DOHH2 (cell line): ENCODE results near the gene TTC7B.

ENCODE experiments used
- H3F3A ChIP-seq: fragments of 200-600 bp; sonication (generic), shearing (Covaris generic); 2 replicates; pipeline ENCODE4 v1.6.0; 2016; ENCODE audit warnings: antibody characterized with exemption, mild to moderate bottlenecking; ENCODE audit not compliant: control insufficient read depth, insufficient read depth
- H3K27ac ChIP-seq: fragments of 200-600 bp; sonication (generic); 2 replicates; pipeline ENCODE4 v1.5.1; 2014; ENCODE audit warnings: low read depth, mild to moderate bottlenecking, low read length, moderate library complexity
- H3K27me3 ChIP-seq: fragments of 200-600 bp; sonication (generic); 2 replicates; pipeline ENCODE4 v1.6.1; 2014; ENCODE audit warnings: mild to moderate bottlenecking, low read length, mixed read lengths; ENCODE audit not compliant: control insufficient read depth
- H3K36me3 ChIP-seq: fragments of 200-600 bp; sonication (generic); 2 replicates; pipeline ENCODE4 v1.6.1; 2014; ENCODE audit warnings: mild to moderate bottlenecking, low read length, moderate library complexity, mixed read lengths; ENCODE audit not compliant: control insufficient read depth
- H3K4me1 ChIP-seq: fragments of 200-600 bp; sonication (generic); 2 replicates; pipeline ENCODE4 v1.6.1; 2014; ENCODE audit warnings: mild to moderate bottlenecking, low read length, mixed read lengths; ENCODE audit not compliant: control insufficient read depth
- H3K4me2 ChIP-seq: fragments of 200-600 bp; sonication (generic); 2 replicates; pipeline ENCODE4 v1.6.0; 2014; ENCODE audit warnings: mild to moderate bottlenecking, low read length, moderate library complexity
- H3K4me3 ChIP-seq: fragments of 200-600 bp; sonication (generic); 2 replicates; pipeline ENCODE4 v1.5.1; 2014; ENCODE audit warnings: mild to moderate bottlenecking, low read length, mixed read lengths
- H3K79me2 ChIP-seq: fragments of 200-600 bp; sonication (generic); 2 replicates; pipeline ENCODE4 v1.6.1; 2014; ENCODE audit warnings: mild to moderate bottlenecking, low read length, mixed read lengths; ENCODE audit not compliant: control insufficient read depth
- H3K9me2 ChIP-seq: fragments of 200-600 bp; sonication (generic); replicated peaks from 2 replicates; pipeline ENCODE4 v1.6.1; 2014; ENCODE audit warnings: mild to moderate bottlenecking, low read length, mixed read lengths; ENCODE audit not compliant: control insufficient read depth
- H3K9me3 ChIP-seq: fragments of 200-600 bp; sonication (generic); 2 replicates; pipeline ENCODE4 v1.6.1; 2014; ENCODE audit warnings: antibody characterized with exemption, low read length, mixed read lengths; ENCODE audit not compliant: control insufficient read depth, insufficient read depth
- H4K20me1 ChIP-seq: fragments of 200-600 bp; sonication (generic); 2 replicates; pipeline ENCODE4 v1.6.0; 2014; ENCODE audit warnings: low read depth, mild to moderate bottlenecking, antibody characterized with exemption, low read length, moderate library complexity; ENCODE audit not compliant: control insufficient read depth, insufficient read depth
- EZH2phosphoT487 ChIP-seq: fragments of 200-600 bp; sonication (generic); IDR thresholded peaks from 2 replicates; pipeline ENCODE4 v1.6.1; 2017; ENCODE audit warnings: borderline replicate concordance, mild to moderate bottlenecking, antibody characterized with exemption, low read length, moderate library complexity, mixed read lengths
- TF ChIP-seq, protein P1 (sequence below): fragments of 200-600 bp; sonication (generic); IDR thresholded peaks from one replicate; pipeline ENCODE4 v1.5.1; 2014; ENCODE audit warnings: antibody characterized with exemption, mild to moderate bottlenecking, low read depth, low read length; ENCODE audit not compliant: poor library complexity, severe bottlenecking

Gene TTC7B

DNA sequence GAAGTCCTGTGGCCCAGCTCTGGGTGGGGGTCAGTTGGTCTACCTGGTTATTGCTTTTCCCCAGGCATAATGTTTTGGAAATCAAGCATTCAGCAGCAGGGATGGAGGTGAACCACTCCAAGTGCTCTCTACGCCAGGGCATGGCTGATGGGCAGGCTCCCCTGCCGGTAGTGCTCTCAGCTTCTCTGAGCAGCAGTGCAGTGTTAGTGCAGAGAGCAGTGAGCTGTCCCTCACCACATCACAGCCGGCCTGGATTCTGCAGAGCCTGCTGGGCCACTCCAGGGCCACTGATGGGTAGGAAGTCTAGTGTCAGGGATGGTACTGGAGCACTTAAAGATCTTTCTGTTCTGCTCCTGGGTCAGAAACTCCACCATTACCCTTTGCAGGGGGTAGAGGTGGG lies 268.3 kb downstream of the TTC7B start:
- no peak overlapping the region for H3K4me2 ChIP-seq
- TF ChIP-seq EZH2phosphoT487: no peak
- TF ChIP-seq, protein P1, sequence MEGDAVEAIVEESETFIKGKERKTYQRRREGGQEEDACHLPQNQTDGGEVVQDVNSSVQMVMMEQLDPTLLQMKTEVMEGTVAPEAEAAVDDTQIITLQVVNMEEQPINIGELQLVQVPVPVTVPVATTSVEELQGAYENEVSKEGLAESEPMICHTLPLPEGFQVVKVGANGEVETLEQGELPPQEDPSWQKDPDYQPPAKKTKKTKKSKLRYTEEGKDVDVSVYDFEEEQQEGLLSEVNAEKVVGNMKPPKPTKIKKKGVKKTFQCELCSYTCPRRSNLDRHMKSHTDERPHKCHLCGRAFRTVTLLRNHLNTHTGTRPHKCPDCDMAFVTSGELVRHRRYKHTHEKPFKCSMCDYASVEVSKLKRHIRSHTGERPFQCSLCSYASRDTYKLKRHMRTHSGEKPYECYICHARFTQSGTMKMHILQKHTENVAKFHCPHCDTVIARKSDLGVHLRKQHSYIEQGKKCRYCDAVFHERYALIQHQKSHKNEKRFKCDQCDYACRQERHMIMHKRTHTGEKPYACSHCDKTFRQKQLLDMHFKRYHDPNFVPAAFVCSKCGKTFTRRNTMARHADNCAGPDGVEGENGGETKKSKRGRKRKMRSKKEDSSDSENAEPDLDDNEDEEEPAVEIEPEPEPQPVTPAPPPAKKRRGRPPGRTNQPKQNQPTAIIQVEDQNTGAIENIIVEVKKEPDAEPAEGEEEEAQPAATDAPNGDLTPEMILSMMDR: no peak
- no peak overlapping the region for H3K4me3 ChIP-seq

GRCh38 chr14:90547250-90547649 lies 269.0 kb downstream of the TTC7B start:
- H3K4me1 ChIP-seq: no peaks in the 10 kb centered on the region
- no peaks in the 10 kb centered on the region for H3K79me2 ChIP-seq
- H3K4me3 ChIP-seq: no peak overlapping the region
- no peaks in the 10 kb centered on the region for H3K9me2 ChIP-seq
- H3F3A ChIP-seq: no peaks in the 10 kb centered on the region
- TF ChIP-seq, protein P1: no peak
- TF ChIP-seq EZH2phosphoT487: no peak
- no peaks in the 10 kb centered on the region for H3K36me3 ChIP-seq
- H3K27me3 ChIP-seq: no peaks in the 10 kb centered on the region
- H3K27ac ChIP-seq: no peak overlapping the region
- H3K4me2 ChIP-seq: no peak overlapping the region
- no peaks in the 10 kb centered on the region for H4K20me1 ChIP-seq
- no peaks in the 10 kb centered on the region for H3K9me3 ChIP-seq

More for the DNA sequence above, 268.3 kb downstream of the TTC7B start:
- Histone ChIP-seq H3K9me3 (no peaks in the 10 kb centered on the region), H3K9me2 (no peaks in the 10 kb centered on the region), H3F3A (no peaks in the 10 kb centered on the region), H3K4me1 (no peaks in the 10 kb centered on the region), H4K20me1 (no peaks in the 10 kb centered on the region), H3K79me2 (no peaks in the 10 kb centered on the region), H3K27me3 (no peaks in the 10 kb centered on the region), H3K36me3 (no peaks in the 10 kb centered on the region), H3K27ac (no peak overlapping the region)

GRCh38 chr14:90546767-90547166 lies 269.5 kb downstream of the TTC7B start:
- H3K4me1 ChIP-seq: no peaks in the 10 kb centered on the region
- H3K9me2 ChIP-seq: no peaks in the 10 kb centered on the region
- H3K27me3 ChIP-seq: no peaks in the 10 kb centered on the region
- no peaks in the 10 kb centered on the region for H3K79me2 ChIP-seq
- no peak overlapping the region for H3K4me3 ChIP-seq
- H3K36me3 ChIP-seq: no peaks in the 10 kb centered on the region
- no peaks in the 10 kb centered on the region for H3K9me3 ChIP-seq
- no peaks in the 10 kb centered on the region for H3F3A ChIP-seq
- no peaks in the 10 kb centered on the region for H4K20me1 ChIP-seq
- TF ChIP-seq, protein P1: no peak
- no peak for TF ChIP-seq EZH2phosphoT487
- no peak overlapping the region for H3K27ac ChIP-seq
- no peak overlapping the region for H3K4me2 ChIP-seq
